Karpas-422 (cell line): Measurements from ENCODE around the gene OLFM2. TPM values are rescaled to one million over a fixed set of nuclear protein-coding genes. Genes with fewer than 3 reads are reported as not detected.
"Not testable (repeated sequence)": the region's sequence is repeated elsewhere in the genome, so short reads cannot be mapped to it uniquely, and the experiment has no call there.

Source experiments
- DNase-seq: peaks from one replicate; pipeline ENCODE4 v3.0.0-alpha.2; 2015
- H2AFZ ChIP-seq: fragments of 200-600 bp; sonication (generic); 2 replicates; pipeline ENCODE4 v1.6.1; 2014; ENCODE audit warnings: antibody characterized with exemption, low read length, mixed read lengths
- H3K27ac ChIP-seq: fragments of 200-600 bp; sonication (generic); 2 replicates; pipeline ENCODE4 v1.5.1; 2014; ENCODE audit warnings: mild to moderate bottlenecking, low read length, moderate library complexity
- H3K27me3 ChIP-seq: fragments of 200-600 bp; sonication (generic); 2 replicates; pipeline ENCODE4 v1.6.1; 2014; ENCODE audit warnings: low read length, mixed read lengths
- H3K36me3 ChIP-seq: fragments of 200-600 bp; sonication (generic); 2 replicates; pipeline ENCODE4 v1.6.1; 2014; ENCODE audit warnings: low read length, mixed read lengths; ENCODE audit not compliant: insufficient read depth
- H3K4me1 ChIP-seq: fragments of 200-600 bp; sonication (generic); 2 replicates; pipeline ENCODE4 v1.6.1; 2014; ENCODE audit warnings: mild to moderate bottlenecking, low read length, mixed read lengths
- H3K4me2 ChIP-seq: fragments of 200-600 bp; sonication (generic); 2 replicates; pipeline ENCODE4 v1.6.1; 2014; ENCODE audit warnings: low read length, low read depth, mild to moderate bottlenecking; ENCODE audit not compliant: poor library complexity, severe bottlenecking
- H3K4me3 ChIP-seq: fragments of 200-600 bp; sonication (generic); 2 replicates; pipeline ENCODE4 v1.5.1; 2014; ENCODE audit warnings: mild to moderate bottlenecking, antibody characterized with exemption, low read length, mixed read lengths
- H3K79me2 ChIP-seq: fragments of 200-600 bp; sonication (generic); 2 replicates; pipeline ENCODE4 v1.6.1; 2014; ENCODE audit warnings: mild to moderate bottlenecking, low read length, mixed read lengths
- H3K9ac ChIP-seq: fragments of 200-600 bp; sonication (generic); 2 replicates; pipeline ENCODE4 v1.6.0; 2014; ENCODE audit warnings: low read length
- H3K9me2 ChIP-seq: fragments of 200-600 bp; sonication (generic), shearing (Covaris generic); replicated peaks from 2 replicates; pipeline ENCODE4 v1.6.0; 2014; ENCODE audit warnings: mild to moderate bottlenecking, low read length, moderate library complexity; ENCODE audit not compliant: insufficient read depth
- H3K9me3 ChIP-seq: fragments of 300-700, 200-600 bp; sonication (generic); 2 replicates; pipeline ENCODE4 v1.6.1; 2014; ENCODE audit warnings: low read length, mixed read lengths
- H4K20me1 ChIP-seq: fragments of 200-600 bp; sonication (generic); 2 replicates; pipeline ENCODE4 v1.6.1; 2014; ENCODE audit warnings: mild to moderate bottlenecking, antibody characterized with exemption, low read length, low read depth; ENCODE audit not compliant: insufficient read depth
- total RNA-seq: library from RNA; depleted of rRNA; stranded (reverse); fragments of >200 nt; shearing (Covaris generic); gene quantifications from 2 replicates; pipeline ENCODE4 v1.2.3, GENCODE V29; 2014; ENCODE audit warnings: low replicate concordance

The OLFM2 gene
- total RNA-seq, 1 experiment from 2014 or later = not detected

DNA sequence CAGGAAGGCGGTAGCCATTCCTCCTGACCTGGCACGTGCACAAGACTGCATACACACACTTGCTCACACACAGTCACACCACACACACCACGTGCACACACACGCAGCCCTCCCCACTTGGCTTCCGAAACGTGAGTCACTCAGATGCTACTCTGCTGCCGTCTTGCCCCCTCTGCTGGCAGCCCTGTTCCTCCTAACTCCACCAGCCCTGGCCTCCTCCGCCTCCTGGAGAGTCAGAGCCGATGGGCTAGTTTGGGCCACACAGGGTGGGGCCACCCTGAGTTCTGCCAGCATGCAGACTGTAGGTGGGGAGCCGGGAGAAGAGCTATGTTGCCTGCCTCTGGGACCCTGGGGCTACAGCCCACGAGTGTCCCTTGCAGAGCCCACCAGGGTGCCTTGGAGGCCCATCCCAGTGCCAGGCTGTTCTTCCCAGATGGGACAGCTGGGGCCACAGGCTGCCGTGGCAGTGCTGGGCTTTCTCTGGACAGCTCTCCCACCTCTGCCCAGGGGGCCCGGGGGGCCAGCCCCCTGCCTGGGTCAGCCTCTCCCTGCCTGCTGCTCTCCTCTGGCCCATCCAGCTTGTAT is 89.1 kb downstream of the OLFM2 start:
- Histone ChIP-seq H3K4me3 (no peak overlapping the region), H3K9me2 (no peaks in the 10 kb centered on the region), H3K79me2 (no peaks in the 10 kb centered on the region), H3K4me1 (no peaks in the 10 kb centered on the region), H3K36me3 (peaks cover 12% of the 10 kb centered on the region), H2AFZ (no peak overlapping the region), H3K27ac (no peak overlapping the region), H3K27me3 (no peaks in the 10 kb centered on the region), H3K9ac (no peak overlapping the region), H3K9me3 (no peaks in the 10 kb centered on the region), H3K4me2 (no peak overlapping the region), H4K20me1 (peaks cover 10% of the 10 kb centered on the region; the same call in 1 of the 2 replicates)
- peak; percentile 67 for DNase-seq

DNA sequence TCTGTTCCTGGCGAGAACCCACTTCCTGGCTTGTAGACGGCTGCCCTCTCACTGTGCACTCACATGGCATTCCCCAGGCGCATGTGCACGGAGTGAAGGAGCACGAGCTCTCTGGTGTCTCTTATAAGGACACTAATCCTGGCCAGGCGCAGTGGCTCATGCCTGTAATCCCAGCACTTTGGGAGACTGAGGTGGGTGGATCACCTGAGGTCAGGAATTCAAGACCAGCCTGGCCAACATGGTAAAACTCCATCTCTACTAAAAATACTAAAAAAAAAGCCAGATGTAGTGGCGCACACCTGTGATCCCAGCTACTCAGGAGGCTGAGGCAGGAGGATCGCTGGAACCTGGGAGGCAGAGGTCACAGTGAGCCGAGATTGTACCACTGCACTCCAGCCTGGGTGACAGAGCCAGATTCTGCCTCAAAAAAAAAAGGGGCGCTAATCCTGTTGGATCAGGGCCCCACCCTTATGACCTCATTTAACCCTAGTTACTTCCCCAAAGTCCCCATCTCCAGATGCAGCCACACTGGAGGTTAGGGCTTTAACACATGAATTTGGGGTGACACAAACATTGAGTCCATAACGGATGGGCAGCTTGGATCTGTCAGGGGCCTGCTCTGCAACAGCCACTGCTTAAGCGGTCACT is 92.6 kb downstream of the OLFM2 start:
- not testable (repeated sequence) for H3K4me3 ChIP-seq, H3K9ac ChIP-seq, DNase-seq, H3K27me3 ChIP-seq, H3K79me2 ChIP-seq, H4K20me1 ChIP-seq, H2AFZ ChIP-seq, H3K9me2 ChIP-seq, H3K4me1 ChIP-seq, H3K9me3 ChIP-seq, H3K27ac ChIP-seq, H3K4me2 ChIP-seq
- peaks cover 26% of the 10 kb centered on the region for H3K36me3 ChIP-seq

- no peak overlapping the region for H2AFZ ChIP-seq
- H3K9ac ChIP-seq = no peak overlapping the region
- H3K79me2 ChIP-seq = peaks cover 16% of the 10 kb centered on the region
- no peak overlapping the region for H3K4me3 ChIP-seq
- no peaks in the 10 kb centered on the region for H3K27me3 ChIP-seq
- H3K27ac ChIP-seq = no peak overlapping the region
- no peak for DNase-seq
- no peaks in the 10 kb centered on the region for H3K4me1 ChIP-seq
- no peaks in the 10 kb centered on the region for H3K9me3 ChIP-seq
- H4K20me1 ChIP-seq = peaks cover 6% of the 10 kb centered on the region; the same call in 1 of the 2 replicates
- peaks cover 27% of the 10 kb centered on the region for H3K36me3 ChIP-seq
- H3K9me2 ChIP-seq = no peaks in the 10 kb centered on the region
- no peak overlapping the region for H3K4me2 ChIP-seq
Measured at GRCh38 chr19:9842834-9843625, 93.3 kb downstream of the OLFM2 start.

- no peak overlapping the region for H3K27ac ChIP-seq
- H3K36me3 ChIP-seq = peaks cover 27% of the 10 kb centered on the region
- no peak overlapping the region for H3K4me2 ChIP-seq
- H4K20me1 ChIP-seq = no peaks in the 10 kb centered on the region; the same call in 1 of the 2 replicates
- peaks cover 39% of the 10 kb centered on the region for H3K79me2 ChIP-seq
- peaks cover 11% of the 10 kb centered on the region for H3K4me1 ChIP-seq
- no peak overlapping the region for H2AFZ ChIP-seq
- H3K4me3 ChIP-seq = no peak overlapping the region
- no peaks in the 10 kb centered on the region for H3K9me2 ChIP-seq
- no peaks in the 10 kb centered on the region for H3K27me3 ChIP-seq
- H3K9ac ChIP-seq = no peak overlapping the region
- no peaks in the 10 kb centered on the region for H3K9me3 ChIP-seq
- no peak for DNase-seq
Measured at GRCh38 chr19:9839415-9839814, 96.9 kb downstream of the OLFM2 start.

DNA sequence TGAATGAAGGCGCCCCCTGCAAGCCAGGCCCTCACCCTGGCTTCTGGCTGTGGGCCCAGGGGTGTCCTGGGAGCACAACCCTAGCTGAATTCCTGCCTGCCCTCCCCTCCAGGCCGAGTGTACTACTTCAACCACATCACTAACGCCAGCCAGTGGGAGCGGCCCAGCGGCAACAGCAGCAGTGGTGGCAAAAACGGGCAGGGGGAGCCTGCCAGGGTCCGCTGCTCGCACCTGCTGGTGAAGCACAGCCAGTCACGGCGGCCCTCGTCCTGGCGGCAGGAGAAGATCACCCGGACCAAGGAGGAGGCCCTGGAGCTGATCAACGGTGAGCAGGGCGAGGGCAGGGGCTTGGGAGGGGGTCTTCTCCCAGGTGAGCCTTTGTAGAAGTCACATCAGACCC is 98.0 kb downstream of the OLFM2 start:
- H3K27me3 ChIP-seq = no peaks in the 10 kb centered on the region
- no peak overlapping the region for H3K4me2 ChIP-seq

GRCh38 chr19:9836021-9836420 is 100.3 kb downstream of the OLFM2 start:
- Histone ChIP-seq H3K9me3 (no peaks in the 10 kb centered on the region), H2AFZ (no peak overlapping the region), H3K27ac (no peak overlapping the region)

More for the DNA sequence above, 98.0 kb downstream of the OLFM2 start:
- Histone ChIP-seq H3K4me1 (peaks cover 17% of the 10 kb centered on the region), H3K9ac (no peak overlapping the region), H2AFZ (no peak overlapping the region), H3K4me3 (no peak overlapping the region), H3K27ac (no peak overlapping the region), H4K20me1 (no peaks in the 10 kb centered on the region; the same call in 1 of the 2 replicates), H3K36me3 (peaks cover 25% of the 10 kb centered on the region), H3K9me3 (no peaks in the 10 kb centered on the region), H3K79me2 (peaks cover 41% of the 10 kb centered on the region), H3K9me2 (no peaks in the 10 kb centered on the region)
- DNase-seq = no peak

DNA sequence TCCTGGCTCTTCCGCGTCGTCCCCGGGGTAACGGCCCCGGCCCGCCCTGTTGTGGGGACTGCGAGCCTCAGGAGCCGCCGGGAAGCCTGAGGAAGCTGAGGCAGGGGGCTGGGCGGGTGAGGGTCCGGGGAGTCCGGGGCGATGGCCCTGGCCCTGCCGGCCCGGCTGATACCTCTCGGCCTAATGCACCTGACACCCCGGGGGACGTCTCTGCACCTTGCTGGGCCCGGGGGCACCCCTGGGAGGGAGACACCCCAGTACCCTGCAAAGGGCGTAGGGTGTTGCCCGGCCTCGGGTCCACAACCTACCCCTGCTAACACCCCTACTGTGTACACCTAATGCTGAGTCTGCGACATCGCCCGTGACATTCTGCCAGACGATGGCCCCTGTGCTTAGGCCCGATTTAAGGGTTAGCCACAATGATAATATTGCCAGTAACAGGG is 100.8 kb downstream of the OLFM2 start:
- H2AFZ ChIP-seq = no peak overlapping the region
- peaks cover 36% of the 10 kb centered on the region for H3K79me2 ChIP-seq
- H3K9me3 ChIP-seq = no peaks in the 10 kb centered on the region
- H3K4me3 ChIP-seq = peak overlapping the region; percentile 71
- no peak overlapping the region for H3K27ac ChIP-seq
- peak; percentile 42 for DNase-seq
- H4K20me1 ChIP-seq = no peaks in the 10 kb centered on the region; the same call in 1 of the 2 replicates
- H3K27me3 ChIP-seq = no peaks in the 10 kb centered on the region
- peaks cover 17% of the 10 kb centered on the region for H3K4me1 ChIP-seq
- peak overlapping the region; percentile 73 for H3K9ac ChIP-seq
- H3K4me2 ChIP-seq = peak overlapping the region; percentile 87
- no peaks in the 10 kb centered on the region for H3K9me2 ChIP-seq
- H3K36me3 ChIP-seq = peaks cover 3% of the 10 kb centered on the region; the same call in 1 of the 2 replicates

More at GRCh38 chr19:9836021-9836420, 100.3 kb downstream of the OLFM2 start:
- peak; percentile 57 for DNase-seq
- H4K20me1 ChIP-seq = no peaks in the 10 kb centered on the region; the same call in 1 of the 2 replicates
- H3K9ac ChIP-seq = peak overlapping the region; percentile 73
- H3K9me2 ChIP-seq = no peaks in the 10 kb centered on the region
- no peaks in the 10 kb centered on the region for H3K27me3 ChIP-seq
- H3K4me1 ChIP-seq = peaks cover 17% of the 10 kb centered on the region
- peaks cover 5% of the 10 kb centered on the region; the same call in 1 of the 2 replicates for H3K36me3 ChIP-seq
- peak overlapping the region; percentile 87 for H3K4me2 ChIP-seq
- peak overlapping the region; percentile 71 for H3K4me3 ChIP-seq
- peaks cover 39% of the 10 kb centered on the region for H3K79me2 ChIP-seq
